ENCODE data around the gene ACBD3.

The ACBD3 gene

GRCh38 chr1:226132728-226133503 is 53.6 kb downstream of the ACBD3 start:
- DNase-seq: no peak

GRCh38 chr1:226131639-226132038 is 54.9 kb downstream of the ACBD3 start:
- DNase-seq: no peak

GRCh38 chr1:226129230-226129629 is 57.3 kb downstream of the ACBD3 start:
- no peak for DNase-seq

GRCh38 chr1:226128487-226129075 is 58.0 kb downstream of the ACBD3 start:
- no peak for DNase-seq

GRCh38 chr1:226126824-226127569 is 59.5 kb downstream of the ACBD3 start:
- no peak for DNase-seq

GRCh38 chr1:226125831-226126230 is 60.7 kb downstream of the ACBD3 start:
- DNase-seq: no peak

- peak; percentile 75 to 79 for DNase-seq
Measured at GRCh38 chr1:226125097-226125630, 61.4 kb downstream of the ACBD3 start.

GRCh38 chr1:226123591-226124471 is 62.7 kb downstream of the ACBD3 start:
- DNase-seq: no peak

- DNase-seq: no peak
Measured at GRCh38 chr1:226123212-226123560, 63.4 kb downstream of the ACBD3 start.

- DNase-seq: peak; percentile 66 to 75
Measured at GRCh38 chr1:226121587-226122400, 64.7 kb downstream of the ACBD3 start.

- DNase-seq: no peak
Measured at GRCh38 chr1:226121049-226121586, 65.4 kb downstream of the ACBD3 start.

- no peak for DNase-seq
Measured at GRCh38 chr1:226120398-226120797, 66.1 kb downstream of the ACBD3 start.

GRCh38 chr1:226119169-226119568 is 67.4 kb downstream of the ACBD3 start:
- no peak for DNase-seq

GRCh38 chr1:226118357-226118756 is 68.2 kb downstream of the ACBD3 start:
- DNase-seq: no peak

- DNase-seq: no peak
Measured at GRCh38 chr1:226117330-226117729, 69.2 kb downstream of the ACBD3 start.

- no peak for DNase-seq
Measured at GRCh38 chr1:226116673-226117072, 69.9 kb downstream of the ACBD3 start.

- DNase-seq: no peak
Measured at GRCh38 chr1:226112626-226113025, 73.9 kb downstream of the ACBD3 start.

GRCh38 chr1:226111883-226112261 is 74.7 kb downstream of the ACBD3 start:
- no peak for DNase-seq

GRCh38 chr1:226111098-226111882 is 75.3 kb downstream of the ACBD3 start:
- DNase-seq: no peak

- DNase-seq: peak in 1 of 2 experiments; percentile 35
Measured at GRCh38 chr1:226110249-226111097, 76.1 kb downstream of the ACBD3 start.

Data from NCI-H1930 (cell line).